Lower leg skin (tissue), 4 donors: ENCODE measurements around the gene OR10H1. TPM values are rescaled to one million over a fixed set of nuclear protein-coding genes. Genes with fewer than 3 reads are reported as not detected.
"Not testable (repeated sequence)": the region's sequence is repeated elsewhere in the genome, so short reads cannot be mapped to it uniquely, and the experiment has no call there.

Experiments used
- DNase-seq, 2 donors: peaks; one replicate each; pipeline ENCODE4 v3.0.0-alpha.2; 2019; ENCODE audit warnings: low spot score in 2 of 2
- H3K4me3 ChIP-seq: fragments of 200-600 bp; sonication (generic); 2 replicates; pipeline ENCODE4 v1.5.1; 2017; ENCODE audit warnings: mild to moderate bottlenecking, low read depth; ENCODE audit not compliant: poor library complexity, severe bottlenecking
- POLR2A ChIP-seq, 2 donors: fragments of 450-650 bp; IDR thresholded peaks; one replicate each; pipeline ENCODE4 v1.6.1; 2016 to 2017; ENCODE audit warnings: antibody characterized with exemption in 2 of 2, mild to moderate bottlenecking in 1 of 2, moderate library complexity in 1 of 2
- WGBS, 2 donors: methylation state at CpG; one replicate each; pipeline ENCODE4 v1.1.5; 2018; 5-methylcytosine and 5-hydroxymethylcytosine counted together
- intact Hi-C: fragments of 100-400 bp; cut with DNase I; formaldehyde crosslinking; loops from one replicate; pipeline ENCODE4 v1.15.0; 2023; ENCODE audit warnings: low total_unique reads
- total RNA-seq, 4 donors: library from RNA; depleted of rRNA; stranded (reverse); fragments of >200 nt; gene quantifications; one replicate each; pipeline ENCODE4 v1.1.0, GENCODE V29; 2016
- TF ChIP-seq, protein P1 (sequence below), 3 donors: fragments of 450-650 bp; IDR thresholded peaks; one replicate each; pipeline ENCODE4 v1.5.1; 2016; ENCODE audit warnings: antibody characterized with exemption in 3 of 3, mild to moderate bottlenecking in 3 of 3, moderate library complexity in 2 of 3

OR10H1 gene
- total RNA-seq, 4 donors from 2014 or later: 0.06 to 0.30 TPM; not detected in 2

DNA sequence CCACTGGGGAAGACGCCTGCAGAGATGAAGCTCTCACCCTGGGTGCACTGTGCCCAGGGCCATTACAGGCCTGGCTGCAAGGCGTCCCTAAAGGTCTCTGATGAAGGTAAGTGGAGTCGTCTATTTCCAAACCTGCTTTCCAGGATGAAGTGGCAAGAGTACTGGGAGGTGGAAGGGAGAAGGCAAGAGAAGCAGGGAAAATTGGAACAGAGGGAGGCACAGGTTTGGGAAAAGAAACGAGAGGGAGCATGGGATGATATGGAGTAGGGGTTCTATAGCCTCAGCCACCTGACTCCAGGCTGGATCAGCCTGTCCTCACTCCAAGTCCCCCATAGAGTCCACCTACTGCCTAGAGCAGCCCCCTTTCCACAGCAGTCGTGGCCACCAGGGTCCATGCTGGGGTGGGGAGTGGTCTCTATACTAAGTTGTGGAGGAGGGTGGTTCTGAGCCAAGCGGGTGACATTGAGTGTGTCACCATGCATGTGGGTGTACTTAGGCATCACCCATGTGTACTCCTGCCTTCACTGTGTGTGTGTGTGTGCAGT lies 27.8 kb downstream of the OR10H1 start, which contains the start of gene OR10H5:
Gene OR10H5, plus strand, starts transcription at position 51 of the 545 bp plus-strand sequence. CDS start 6,388 bp downstream, outside the sequence.
- H3K4me3 ChIP-seq: no peak within 1 kb of the TSS
- intact Hi-C loops: no loop called here
- DNase-seq: peak in 1 of 2 donors; percentile 45
- TF ChIP-seq POLR2A (IDR thresholded peaks at IDR 0.05): no peak
- TF ChIP-seq, protein P1, sequence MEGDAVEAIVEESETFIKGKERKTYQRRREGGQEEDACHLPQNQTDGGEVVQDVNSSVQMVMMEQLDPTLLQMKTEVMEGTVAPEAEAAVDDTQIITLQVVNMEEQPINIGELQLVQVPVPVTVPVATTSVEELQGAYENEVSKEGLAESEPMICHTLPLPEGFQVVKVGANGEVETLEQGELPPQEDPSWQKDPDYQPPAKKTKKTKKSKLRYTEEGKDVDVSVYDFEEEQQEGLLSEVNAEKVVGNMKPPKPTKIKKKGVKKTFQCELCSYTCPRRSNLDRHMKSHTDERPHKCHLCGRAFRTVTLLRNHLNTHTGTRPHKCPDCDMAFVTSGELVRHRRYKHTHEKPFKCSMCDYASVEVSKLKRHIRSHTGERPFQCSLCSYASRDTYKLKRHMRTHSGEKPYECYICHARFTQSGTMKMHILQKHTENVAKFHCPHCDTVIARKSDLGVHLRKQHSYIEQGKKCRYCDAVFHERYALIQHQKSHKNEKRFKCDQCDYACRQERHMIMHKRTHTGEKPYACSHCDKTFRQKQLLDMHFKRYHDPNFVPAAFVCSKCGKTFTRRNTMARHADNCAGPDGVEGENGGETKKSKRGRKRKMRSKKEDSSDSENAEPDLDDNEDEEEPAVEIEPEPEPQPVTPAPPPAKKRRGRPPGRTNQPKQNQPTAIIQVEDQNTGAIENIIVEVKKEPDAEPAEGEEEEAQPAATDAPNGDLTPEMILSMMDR (IDR thresholded peaks at IDR 0.05): no peak
- WGBS, 2 donors: 68 to 71% methylated on average over 6 of the region's 6 CpGs

DNA sequence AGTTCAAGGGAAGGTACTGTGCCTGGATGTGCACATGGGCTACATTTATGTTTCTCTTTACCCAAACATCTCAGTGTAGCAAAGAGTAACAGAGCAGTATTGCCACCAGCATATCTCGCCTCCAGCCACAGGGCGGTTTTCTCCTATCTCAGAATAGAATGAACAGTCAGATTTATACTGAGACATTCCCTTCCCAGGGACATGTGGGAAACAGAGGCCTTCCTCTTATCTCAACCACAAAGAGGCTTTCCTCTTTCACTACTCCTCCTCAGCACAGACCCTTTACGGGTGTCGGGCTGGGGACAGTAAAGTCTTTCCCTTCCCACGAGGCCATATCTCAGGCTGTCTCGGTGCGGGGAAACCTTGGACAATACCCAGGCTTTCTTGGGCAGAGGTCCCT lies 32.6 kb downstream of the OR10H1 start:
- intact Hi-C loops: not testable (repeated sequence)

DNA sequence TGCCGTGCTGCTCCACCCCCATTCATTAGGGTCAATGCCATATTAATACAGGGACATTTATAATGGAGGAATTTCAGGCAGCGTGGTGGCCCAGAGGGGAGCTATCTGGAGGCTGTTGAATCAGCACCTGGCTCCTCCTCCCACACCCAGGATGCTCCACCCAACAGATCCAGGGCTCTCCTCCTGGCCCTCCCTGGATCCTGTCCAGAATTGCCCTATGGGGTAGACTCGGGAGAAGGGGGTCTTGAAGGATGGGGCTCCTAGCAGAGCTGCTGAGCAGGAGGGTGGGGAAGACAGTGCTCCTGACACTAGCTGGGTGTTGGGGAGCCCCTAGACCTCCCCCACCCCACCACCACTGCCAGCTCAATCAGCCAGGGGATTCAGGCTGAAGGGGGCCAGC lies 33.3 kb downstream of the OR10H1 start:
- WGBS, 2 donors: 47 to 62% methylated on average over 3 of the region's 3 CpGs
- intact Hi-C loops: no loop called here
- no peak for DNase-seq
- H3K4me3 ChIP-seq: no peak overlapping the region
- TF ChIP-seq, protein P1 (IDR thresholded peaks at IDR 0.05): no peak
- TF ChIP-seq POLR2A (IDR thresholded peaks at IDR 0.05): no peak

More for the DNA sequence above, 32.6 kb downstream of the OR10H1 start:
- H3K4me3 ChIP-seq: not testable (repeated sequence)
- 57 to 76% methylated on average over 7 of the region's 7 CpGs for WGBS, 2 donors
- DNase-seq: peak in 1 of 2 donors; percentile 15

DNA sequence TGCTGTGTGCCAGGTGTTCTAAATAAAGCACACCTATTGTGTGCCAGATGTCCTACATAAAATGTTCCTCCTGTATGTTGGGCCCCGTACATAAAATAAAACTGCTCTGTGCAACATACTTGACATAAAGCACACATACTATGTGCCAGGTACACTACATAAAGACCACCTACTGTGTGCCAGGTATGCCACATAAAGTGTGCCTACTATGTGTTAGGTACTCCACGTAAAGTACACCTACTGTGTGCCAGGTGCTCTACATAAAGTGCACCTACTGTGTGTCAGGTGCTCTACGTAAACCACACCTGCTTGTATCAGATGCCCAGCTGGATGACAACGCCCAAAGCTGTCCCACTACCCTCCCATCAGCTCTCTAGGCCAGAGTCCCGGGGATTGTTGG lies 33.8 kb downstream of the OR10H1 start:
- H3K4me3 ChIP-seq: no peak overlapping the region
- WGBS, 2 donors: 78 to 79% methylated on average over 5 of the region's 5 CpGs
- no peak for DNase-seq
- intact Hi-C loops: no loop called here
- TF ChIP-seq POLR2A (IDR thresholded peaks at IDR 0.05): no peak
- TF ChIP-seq, protein P1 (IDR thresholded peaks at IDR 0.05): no peak

DNA sequence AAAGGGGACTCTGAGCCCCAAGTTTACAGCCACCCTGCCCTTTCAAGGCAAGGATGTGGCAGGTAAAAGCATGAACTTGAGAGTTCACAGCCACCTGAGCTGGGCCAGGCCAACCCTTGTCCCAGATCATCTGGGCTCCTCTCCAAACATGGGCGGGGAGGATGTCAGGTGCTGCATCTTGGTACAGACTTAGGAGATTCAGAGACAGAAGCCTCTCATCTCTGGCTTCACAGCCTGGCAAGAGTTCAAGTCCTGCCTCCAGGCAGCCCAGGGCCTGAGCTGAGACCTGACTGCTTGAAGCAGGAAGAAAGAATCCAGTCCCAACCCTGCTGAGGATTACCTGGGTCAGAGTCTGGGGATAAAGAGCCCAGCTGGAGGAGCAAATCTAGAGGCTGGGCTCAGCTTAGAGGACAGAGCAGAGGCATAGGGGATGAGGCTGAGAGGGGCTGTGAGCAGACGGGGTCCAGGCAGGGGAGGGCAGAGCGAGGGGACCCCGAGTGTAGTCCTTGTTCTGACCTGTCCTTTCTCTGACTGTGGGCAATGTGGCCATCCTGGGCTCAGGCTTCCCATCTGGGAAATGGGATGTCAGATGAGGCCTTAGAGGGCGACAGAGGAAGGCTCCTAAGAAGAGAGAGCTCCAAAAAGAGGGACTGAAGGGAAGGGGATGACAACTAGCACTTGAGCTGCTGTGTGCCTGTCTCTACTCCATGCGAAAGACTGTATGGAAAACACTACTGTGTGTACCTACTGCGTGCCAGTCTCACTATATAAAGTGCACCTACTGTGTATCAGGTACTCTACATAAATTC lies 34.6 kb downstream of the OR10H1 start:
- WGBS, 2 donors: 65% methylated on average over 7 of the region's 7 CpGs
- TF ChIP-seq, protein P1 (IDR thresholded peaks at IDR 0.05): no peak
- no peak for TF ChIP-seq POLR2A (IDR thresholded peaks at IDR 0.05)

DNA sequence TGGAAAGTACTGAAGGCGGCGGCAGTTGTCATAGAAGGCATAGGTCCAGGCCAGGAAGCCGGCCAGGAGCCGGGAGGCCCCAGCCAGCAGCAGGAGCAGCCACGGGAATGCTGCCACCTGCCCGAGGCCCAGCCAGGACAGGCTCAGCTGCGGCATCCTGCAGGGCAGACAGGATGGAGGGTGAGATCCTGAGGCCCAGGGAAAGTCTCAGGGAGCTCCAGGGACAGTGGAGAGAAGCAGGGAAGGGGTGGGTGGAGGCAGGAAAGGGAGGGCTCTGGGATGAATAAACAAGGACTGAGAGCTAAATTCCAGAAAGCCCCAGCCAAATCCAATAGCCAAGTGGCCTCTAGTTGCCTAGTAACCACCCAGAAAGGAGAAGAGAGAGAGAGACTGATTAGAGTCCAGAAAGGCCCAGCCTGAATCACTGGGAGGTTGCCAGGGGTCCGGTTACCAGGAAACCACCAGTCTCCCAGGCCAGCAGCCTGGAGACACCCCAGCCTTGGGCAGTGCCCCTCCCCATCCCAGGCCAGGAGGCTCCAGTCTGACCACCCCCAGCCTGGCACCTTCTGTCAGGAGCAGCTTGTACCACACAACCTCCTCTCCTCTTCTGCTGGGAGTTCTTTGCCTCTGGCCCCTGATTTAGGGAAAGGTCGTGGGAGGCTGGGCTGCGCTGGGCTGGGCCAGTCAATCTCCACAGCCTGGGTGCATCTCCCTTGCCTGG lies 35.5 kb downstream of the OR10H1 start:
- no peak overlapping the region for H3K4me3 ChIP-seq
- intact Hi-C loops: no loop called here
- 11 to 17% methylated on average over 9 to 10 of the region's 10 CpGs for WGBS, 2 donors
- TF ChIP-seq POLR2A (IDR thresholded peaks at IDR 0.05): no peak
- TF ChIP-seq, protein P1 (IDR thresholded peaks at IDR 0.05): no peak
- peak; percentile 19 to 85 for DNase-seq

More for the DNA sequence above, 34.6 kb downstream of the OR10H1 start:
- peak; percentile 17 to 90 for DNase-seq
- intact Hi-C loops: no loop called here
- H3K4me3 ChIP-seq: no peak overlapping the region
